Activated naive CD8-positive, alpha-beta T cell (primary cell): Measurements from ENCODE around the gene COL27A1.

Experiments used
- H3K27ac Mint-ChIP-seq: one replicate; pipeline ENCODE4 v1.8.0; 2021; ENCODE audit warnings: mixed read lengths
- H3K27me3 Mint-ChIP-seq: one replicate; pipeline ENCODE4 v1.8.0; 2021; ENCODE audit warnings: mixed read lengths
- H3K36me3 Mint-ChIP-seq: one replicate; pipeline ENCODE4 v1.8.0; 2021; ENCODE audit warnings: mixed read lengths
- H3K4me1 Mint-ChIP-seq: one replicate; pipeline ENCODE4 v1.8.0; 2021; ENCODE audit warnings: low read depth, mixed read lengths
- H3K4me3 Mint-ChIP-seq: one replicate; pipeline ENCODE4 v1.8.0; 2021; ENCODE audit warnings: mild to moderate bottlenecking, mixed read lengths
- H3K9me3 Mint-ChIP-seq: one replicate; pipeline ENCODE4 v1.8.0; 2021; ENCODE audit warnings: low read depth, mixed read lengths

The COL27A1 gene

DNA sequence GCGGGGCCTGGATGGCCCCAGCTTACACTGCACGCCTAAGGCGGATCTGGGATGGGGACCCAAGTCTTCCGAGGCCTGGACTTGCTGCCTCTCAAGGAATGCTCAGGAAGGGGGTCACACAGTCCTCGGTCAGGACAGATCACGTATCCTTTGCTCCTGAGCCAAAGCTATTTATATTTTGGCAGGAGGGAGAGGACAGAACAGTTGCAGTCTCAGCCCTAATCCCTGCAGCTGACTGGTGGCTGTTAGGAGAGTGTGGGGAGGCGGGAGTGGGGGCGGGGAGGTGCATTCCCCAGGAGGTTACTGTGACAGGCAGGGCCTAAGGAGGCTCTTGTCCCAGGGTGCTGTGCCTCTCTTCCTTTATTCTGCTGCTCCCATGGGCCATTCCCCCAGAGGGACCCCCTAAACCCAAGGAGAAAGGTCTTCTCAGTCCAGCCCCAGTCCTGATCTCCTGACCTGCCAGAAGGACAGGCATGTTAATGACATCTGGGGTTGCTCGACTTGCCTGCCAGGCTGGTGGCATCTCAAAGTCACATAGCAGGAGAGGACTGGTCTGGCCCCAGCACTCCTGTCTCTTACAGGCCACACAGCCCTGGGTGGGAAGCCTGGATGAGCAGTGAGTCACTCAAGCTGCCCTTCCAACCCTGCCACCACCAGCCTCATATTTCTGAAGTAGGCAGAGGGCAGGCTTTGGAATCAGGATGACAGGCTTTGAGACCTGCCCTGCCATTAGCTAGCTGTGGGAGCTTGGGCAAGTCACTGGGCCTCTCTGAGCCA is 51.9 kb downstream of the COL27A1 start:
- Mint-ChIP-seq H3K27me3 (no peaks in the 10 kb centered on the region), H3K4me1 (no peaks in the 10 kb centered on the region), H3K36me3 (no peaks in the 10 kb centered on the region), H3K27ac (no peak overlapping the region), H3K4me3 (no peak overlapping the region), H3K9me3 (no peaks in the 10 kb centered on the region)

DNA sequence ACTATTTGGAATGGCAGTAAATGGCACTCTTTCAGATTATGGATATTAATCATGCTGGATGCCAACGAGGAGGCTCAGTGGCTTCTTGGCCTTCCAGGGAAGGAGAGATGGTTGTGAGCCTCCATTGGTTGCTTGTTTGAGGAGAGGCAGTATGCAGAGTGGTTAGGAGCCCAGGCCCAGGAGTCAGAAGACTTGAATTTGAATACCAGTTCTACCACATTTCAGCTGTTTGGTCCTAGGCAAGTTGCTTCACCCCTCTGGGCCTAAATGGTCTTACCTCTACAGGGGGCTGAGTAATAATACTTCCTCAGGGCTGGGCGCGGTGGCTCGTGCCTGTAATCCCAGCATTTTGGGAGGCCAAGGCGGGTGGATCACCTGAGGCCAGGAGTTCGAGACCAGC is 52.5 kb downstream of the COL27A1 start:
- Mint-ChIP-seq H3K27ac (no peak overlapping the region), H3K4me3 (no peak overlapping the region), H3K9me3 (no peaks in the 10 kb centered on the region), H3K36me3 (no peaks in the 10 kb centered on the region), H3K4me1 (no peaks in the 10 kb centered on the region), H3K27me3 (no peaks in the 10 kb centered on the region)

DNA sequence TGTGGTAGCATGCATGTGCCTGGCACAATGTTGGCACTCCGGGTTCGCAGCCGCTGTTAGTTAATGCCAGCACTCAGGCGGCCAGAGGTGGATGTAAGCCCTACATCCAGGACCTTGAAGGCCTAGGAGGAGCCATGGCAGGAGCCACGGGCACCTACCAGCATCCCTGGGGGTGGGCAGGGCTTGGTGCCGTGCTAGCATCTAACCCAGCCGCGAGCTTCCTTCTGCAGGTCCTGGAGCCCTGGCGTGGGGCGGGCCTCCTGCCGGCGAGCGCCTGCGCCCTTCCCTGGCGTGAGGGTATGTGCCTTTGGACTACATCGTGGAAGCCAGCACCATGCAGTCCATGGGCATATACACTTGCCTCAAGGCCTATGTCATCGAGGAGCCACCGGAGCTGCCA is 53.8 kb downstream of the COL27A1 start:
- Mint-ChIP-seq H3K27ac (no peak overlapping the region), H3K4me1 (no peaks in the 10 kb centered on the region), H3K4me3 (no peak overlapping the region), H3K9me3 (no peaks in the 10 kb centered on the region), H3K27me3 (no peaks in the 10 kb centered on the region), H3K36me3 (no peaks in the 10 kb centered on the region)

DNA sequence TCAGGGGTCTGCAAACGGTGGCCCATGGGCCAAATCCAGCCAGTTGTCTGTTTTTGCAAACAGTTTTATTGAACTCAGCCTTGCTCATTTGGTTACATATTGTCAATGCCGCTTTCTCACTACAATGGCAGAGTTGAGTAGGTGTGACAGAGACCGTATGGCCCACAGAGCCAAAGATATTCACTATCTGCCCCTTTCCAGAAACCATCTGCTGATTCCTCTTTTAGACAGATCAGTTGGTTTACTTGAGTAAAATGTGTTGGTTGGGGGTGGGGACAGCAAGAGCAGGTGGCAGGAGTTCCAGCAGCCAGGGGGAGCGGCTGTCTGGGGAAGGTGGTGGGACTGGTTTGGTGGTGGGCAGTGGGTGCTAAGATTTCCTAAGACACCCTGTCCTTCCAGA is 54.8 kb downstream of the COL27A1 start:
- Mint-ChIP-seq H3K9me3 (no peaks in the 10 kb centered on the region), H3K27me3 (no peaks in the 10 kb centered on the region), H3K4me1 (no peaks in the 10 kb centered on the region), H3K36me3 (no peaks in the 10 kb centered on the region), H3K27ac (no peak overlapping the region), H3K4me3 (no peak overlapping the region)

DNA sequence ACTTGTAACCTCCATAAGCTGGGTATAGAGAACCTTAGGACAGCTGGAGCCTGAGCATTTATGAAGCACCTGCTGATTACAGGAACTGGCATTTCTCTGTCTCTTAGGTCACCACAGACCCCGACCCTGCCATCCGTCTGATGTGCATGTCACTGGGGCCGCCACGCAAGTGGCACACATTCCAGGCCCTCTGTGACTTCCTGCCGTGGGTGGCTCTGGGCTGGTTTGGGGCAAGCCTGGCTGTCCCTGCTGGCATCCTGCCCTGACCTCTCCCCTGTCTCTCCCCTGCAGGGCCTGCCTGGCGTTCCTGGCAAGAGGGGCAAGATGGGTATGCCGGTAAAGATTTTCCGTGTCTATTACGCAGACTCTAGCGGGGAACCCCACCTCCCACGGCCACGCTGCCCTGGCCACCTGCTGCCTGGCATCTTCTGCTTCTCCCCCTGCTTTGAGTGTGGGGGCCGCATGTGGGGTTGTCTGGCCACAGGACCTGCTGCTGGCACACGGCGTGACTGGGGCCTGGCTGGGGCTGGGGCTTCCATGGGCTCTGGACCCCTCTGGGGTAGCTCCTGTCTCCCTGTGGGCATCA is 55.4 kb downstream of the COL27A1 start:
- H3K4me1 Mint-ChIP-seq = no peaks in the 10 kb centered on the region
- H3K36me3 Mint-ChIP-seq = no peaks in the 10 kb centered on the region
- H3K27me3 Mint-ChIP-seq = no peaks in the 10 kb centered on the region
- H3K27ac Mint-ChIP-seq = no peak overlapping the region
- H3K4me3 Mint-ChIP-seq = no peak overlapping the region
- no peaks in the 10 kb centered on the region for H3K9me3 Mint-ChIP-seq

DNA sequence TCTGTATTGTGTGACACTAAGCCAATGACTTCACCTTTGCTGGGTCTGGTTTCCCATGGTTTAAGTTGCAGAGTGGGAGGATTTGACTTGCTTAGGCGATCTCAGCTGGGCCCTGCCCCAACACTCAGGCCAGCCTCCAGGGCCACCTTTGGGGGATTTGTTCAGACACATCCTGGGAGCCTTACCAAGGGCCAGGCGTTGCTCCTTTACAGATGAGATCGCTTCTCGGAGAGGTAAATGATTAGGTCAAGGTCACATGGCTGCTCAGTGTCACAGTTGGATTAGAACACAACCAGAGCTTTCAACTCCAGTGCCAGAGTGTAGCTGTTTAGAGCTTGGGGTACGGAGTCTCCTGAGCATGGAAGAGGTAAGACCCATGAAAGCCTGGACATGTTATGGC is 57.5 kb downstream of the COL27A1 start:
- Mint-ChIP-seq H3K9me3 (no peaks in the 10 kb centered on the region), H3K36me3 (no peaks in the 10 kb centered on the region)

DNA sequence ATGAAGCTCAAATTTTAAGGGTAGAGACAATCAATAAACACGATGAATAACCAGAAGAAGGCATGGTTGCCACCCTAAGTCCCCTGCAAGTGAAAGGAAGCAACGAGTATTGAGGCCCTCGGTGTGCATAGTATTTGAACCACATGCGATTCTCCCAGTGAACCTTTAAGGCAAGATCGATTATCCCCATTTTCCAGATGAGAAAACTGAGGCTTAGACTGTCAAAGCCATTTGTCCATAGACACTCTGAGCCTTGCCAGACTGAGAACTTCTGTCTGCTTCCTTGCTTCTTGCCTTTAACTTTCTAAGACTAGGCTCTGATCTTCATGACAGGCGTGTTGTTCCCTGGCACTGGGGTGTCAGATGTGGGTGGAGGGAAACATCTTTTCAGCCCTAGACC is 58.2 kb downstream of the COL27A1 start:
- Mint-ChIP-seq H3K27ac (no peak overlapping the region), H3K27me3 (peaks cover 2% of the 10 kb centered on the region), H3K4me1 (no peaks in the 10 kb centered on the region), H3K4me3 (no peak overlapping the region), H3K36me3 (no peaks in the 10 kb centered on the region), H3K9me3 (no peaks in the 10 kb centered on the region)

More for the DNA sequence above, 57.5 kb downstream of the COL27A1 start:
- H3K27me3 Mint-ChIP-seq = no peaks in the 10 kb centered on the region
- H3K4me1 Mint-ChIP-seq = no peaks in the 10 kb centered on the region
- no peak overlapping the region for H3K27ac Mint-ChIP-seq
- H3K4me3 Mint-ChIP-seq = no peak overlapping the region

DNA sequence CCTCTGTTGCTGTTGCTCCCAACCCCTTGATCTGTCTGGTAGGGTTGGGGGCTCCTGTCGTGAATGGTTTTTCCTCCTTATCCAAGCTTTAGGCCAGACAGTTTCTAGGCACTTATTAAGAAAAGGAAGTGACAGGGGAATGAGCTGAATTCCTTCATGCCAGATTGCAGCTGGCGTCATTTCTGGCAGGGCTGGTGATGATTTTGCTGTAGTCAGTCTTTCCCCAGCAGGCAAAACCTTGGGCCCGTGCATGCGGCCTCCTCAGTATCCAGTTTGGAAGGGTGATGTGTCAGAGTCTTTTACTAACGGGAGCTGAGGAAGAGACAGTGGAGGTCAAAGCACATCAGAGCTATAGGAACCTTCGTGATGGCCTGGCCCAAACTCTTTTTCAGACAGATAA is 58.8 kb downstream of the COL27A1 start:
- Mint-ChIP-seq H3K27ac (no peak overlapping the region), H3K36me3 (no peaks in the 10 kb centered on the region), H3K9me3 (no peaks in the 10 kb centered on the region), H3K27me3 (peaks cover 2% of the 10 kb centered on the region), H3K4me1 (no peaks in the 10 kb centered on the region), H3K4me3 (no peak overlapping the region)

DNA sequence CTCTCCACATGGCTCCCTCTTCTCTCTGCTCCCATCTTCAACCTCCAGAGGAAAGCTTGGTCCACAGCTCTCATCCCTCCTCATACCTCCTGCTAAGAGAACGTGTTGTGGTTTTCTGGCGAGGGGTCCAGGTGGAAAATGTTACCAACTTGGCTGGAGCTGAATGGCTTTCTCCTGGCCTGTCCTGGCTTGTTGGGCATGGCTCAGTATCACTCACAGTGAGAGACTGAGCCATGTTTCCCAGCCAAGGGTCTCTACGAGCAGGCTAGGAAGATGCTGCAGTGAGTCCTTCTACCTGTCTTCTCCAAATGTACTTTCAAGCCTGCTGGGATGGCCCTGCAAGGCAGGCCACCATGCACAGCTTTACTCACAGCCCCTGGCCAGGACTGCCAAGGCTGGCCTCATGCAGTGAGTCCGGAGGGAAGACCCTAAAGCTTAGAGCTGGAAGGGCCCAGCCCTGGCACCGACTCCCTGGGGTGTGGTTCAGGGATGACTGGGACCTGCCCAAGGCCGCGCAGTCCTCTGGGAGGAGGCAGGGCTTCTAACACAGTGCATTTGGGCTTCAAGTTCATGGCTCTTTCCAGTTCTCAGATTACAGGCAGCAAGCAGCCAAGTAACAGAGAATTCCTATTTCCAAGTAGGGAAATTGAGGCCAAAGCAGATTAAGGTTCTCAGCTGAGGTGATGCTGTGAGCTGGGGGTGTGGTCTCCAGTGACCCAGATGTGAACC is 59.5 kb downstream of the COL27A1 start:
- no peak overlapping the region for H3K4me3 Mint-ChIP-seq
- no peak overlapping the region for H3K27ac Mint-ChIP-seq
- no peaks in the 10 kb centered on the region for H3K4me1 Mint-ChIP-seq
- no peaks in the 10 kb centered on the region for H3K36me3 Mint-ChIP-seq
- H3K9me3 Mint-ChIP-seq = no peaks in the 10 kb centered on the region
- peaks cover 2% of the 10 kb centered on the region for H3K27me3 Mint-ChIP-seq

DNA sequence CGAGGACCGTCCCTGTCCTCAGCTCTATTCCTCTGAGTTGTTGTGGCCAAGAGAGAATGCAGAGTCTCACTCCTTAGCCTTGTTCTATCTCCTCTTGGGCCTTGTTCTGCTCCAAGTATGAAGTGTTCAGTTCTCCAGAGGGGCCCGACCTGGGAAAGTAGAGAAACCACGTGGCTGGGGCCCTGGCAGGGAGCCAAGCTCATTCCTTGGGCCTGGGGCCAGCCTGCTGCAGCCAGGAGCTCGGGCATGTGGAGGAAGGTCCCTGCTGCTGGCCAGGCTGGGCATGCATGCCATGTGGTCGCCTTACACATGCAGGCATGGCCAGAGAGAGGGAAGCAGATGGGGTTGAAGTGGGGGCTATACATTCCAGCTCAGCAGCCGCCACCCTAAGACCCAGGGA is 60.7 kb downstream of the COL27A1 start:
- H3K4me3 Mint-ChIP-seq = no peak overlapping the region
- no peak overlapping the region for H3K27ac Mint-ChIP-seq
- H3K36me3 Mint-ChIP-seq = no peaks in the 10 kb centered on the region
- H3K4me1 Mint-ChIP-seq = no peaks in the 10 kb centered on the region
- no peaks in the 10 kb centered on the region for H3K9me3 Mint-ChIP-seq
- peaks cover 2% of the 10 kb centered on the region for H3K27me3 Mint-ChIP-seq

DNA sequence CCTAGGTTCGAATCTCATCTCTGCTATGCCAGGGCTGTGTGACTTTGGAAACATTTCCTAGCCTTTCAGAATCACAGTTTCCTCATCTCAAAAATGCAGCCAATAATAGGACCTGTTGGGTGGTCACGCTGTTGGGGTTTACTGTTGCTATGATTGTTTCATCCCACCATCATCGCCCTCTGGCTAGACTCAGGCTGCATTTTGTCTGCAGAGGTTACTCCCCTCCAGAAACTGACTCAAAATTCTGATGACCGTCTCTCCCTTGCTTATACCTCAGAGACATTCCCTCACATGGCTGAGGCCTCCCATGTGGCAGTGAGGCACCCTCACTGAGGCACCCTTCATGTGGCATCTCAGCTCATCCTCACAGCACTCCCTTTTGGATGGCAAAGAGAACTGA is 61.6 kb downstream of the COL27A1 start:
- Mint-ChIP-seq H3K9me3 (no peaks in the 10 kb centered on the region), H3K4me3 (no peak overlapping the region), H3K27ac (no peak overlapping the region), H3K27me3 (peaks cover 2% of the 10 kb centered on the region), H3K36me3 (no peaks in the 10 kb centered on the region), H3K4me1 (no peaks in the 10 kb centered on the region)

DNA sequence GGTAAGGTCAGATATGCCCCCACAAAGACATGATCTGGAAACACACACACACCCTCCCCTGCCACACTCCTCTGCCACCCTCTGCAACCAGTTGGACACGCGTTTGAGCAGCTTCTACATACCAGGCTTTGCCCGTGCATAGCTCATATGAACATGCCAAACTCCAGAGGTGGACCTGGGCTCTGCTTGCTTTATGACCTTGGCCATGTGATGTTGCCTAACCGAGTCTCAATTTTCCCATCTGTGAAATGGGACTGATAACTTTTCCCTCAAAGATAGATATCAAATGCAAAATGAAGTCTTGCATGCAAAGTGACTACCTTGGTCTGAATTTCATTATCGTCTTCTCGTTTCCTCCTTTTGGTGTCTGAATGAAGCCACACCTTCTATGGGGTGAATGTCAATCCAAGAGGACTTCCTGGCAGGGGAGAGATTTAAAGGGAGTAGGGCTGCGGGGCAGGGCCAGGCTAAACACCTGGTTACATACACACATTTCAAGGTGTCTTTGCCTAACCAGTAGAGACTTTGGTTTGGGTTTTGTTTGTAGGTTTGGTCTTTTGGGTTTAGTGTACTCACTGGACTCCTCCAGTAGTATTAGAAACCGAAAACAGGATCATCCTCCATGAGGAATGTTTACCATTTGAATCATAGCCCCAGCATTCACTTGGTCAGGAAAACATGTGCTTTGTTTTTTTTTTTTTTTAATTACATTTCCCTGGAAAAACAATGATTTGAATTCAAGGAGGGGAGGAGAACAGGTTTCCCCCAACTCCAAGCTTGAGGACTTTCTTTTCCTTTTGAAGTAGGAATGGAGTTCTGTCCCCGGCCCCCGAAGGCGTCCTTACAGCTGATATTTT is 63.2 kb downstream of the COL27A1 start:
- no peaks in the 10 kb centered on the region for H3K9me3 Mint-ChIP-seq
- no peaks in the 10 kb centered on the region for H3K36me3 Mint-ChIP-seq
- H3K27me3 Mint-ChIP-seq = peaks cover 2% of the 10 kb centered on the region
- no peak overlapping the region for H3K27ac Mint-ChIP-seq
- H3K4me1 Mint-ChIP-seq = no peaks in the 10 kb centered on the region
- H3K4me3 Mint-ChIP-seq = no peak overlapping the region

DNA sequence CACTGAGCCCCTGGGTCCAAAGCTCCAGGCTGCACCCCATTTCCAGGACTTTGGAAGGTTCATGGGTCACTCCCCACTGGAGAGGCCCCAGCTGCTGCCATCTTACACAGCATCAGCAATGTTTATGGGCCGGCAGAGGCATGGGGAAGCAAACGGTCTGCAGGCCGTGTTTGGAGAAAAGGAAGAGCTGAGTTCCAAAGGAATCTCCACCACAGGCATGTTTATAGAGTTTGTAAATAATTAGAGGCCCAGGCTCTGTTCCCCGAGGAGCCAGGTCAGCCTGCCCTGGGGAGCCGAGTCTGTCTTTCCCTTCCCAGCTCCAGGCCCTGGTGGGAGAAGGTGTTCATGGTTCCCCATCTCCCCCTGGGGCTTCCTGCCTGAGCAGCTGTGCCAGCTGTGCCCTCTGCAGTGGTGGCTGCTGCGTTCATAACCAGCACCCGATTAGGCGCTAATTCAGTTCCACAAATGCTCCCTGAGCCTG is 64.8 kb downstream of the COL27A1 start:
- Mint-ChIP-seq H3K27ac (no peak overlapping the region), H3K9me3 (no peaks in the 10 kb centered on the region), H3K27me3 (peaks cover 2% of the 10 kb centered on the region), H3K4me3 (no peak overlapping the region), H3K4me1 (no peaks in the 10 kb centered on the region), H3K36me3 (no peaks in the 10 kb centered on the region)

DNA sequence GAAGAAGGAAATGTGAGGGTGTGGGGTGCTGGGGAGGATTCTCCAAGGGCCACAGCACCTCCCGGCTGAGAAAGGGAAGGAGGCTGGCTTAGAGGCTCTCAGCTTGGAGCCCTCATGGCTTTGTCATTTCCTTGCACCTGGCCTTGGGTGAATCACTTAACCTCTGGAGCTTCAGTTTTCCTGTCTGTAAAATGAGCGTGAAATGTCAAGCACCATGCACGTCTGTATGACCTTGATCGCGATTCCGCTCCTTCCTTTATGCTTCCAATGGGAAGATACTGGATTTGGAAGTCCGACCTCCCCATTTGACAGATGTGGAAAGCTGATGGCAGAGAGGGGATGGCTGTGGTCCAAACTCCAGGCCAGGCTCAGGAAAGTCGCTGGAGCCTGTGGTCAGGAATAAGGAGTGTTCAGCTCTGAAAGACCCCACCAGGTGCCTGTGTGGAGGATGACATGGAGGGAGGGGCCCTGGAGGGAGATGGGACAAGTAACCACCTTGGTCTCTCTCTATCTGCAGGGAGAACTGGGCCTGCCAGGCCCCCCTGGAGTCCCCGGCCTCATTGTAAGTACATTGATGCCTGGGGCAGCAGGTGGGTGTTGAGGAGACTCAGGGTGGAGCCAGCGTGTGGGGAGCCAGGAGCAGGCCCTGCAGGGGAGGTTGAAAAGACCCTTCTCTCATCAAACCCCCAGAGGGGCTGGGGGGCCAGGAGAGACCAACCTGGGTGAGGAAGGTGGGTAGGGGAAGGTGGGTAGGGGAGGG is 66.5 kb downstream of the COL27A1 start:
- Mint-ChIP-seq H3K36me3 (no peaks in the 10 kb centered on the region), H3K27me3 (peaks cover 2% of the 10 kb centered on the region), H3K27ac (no peak overlapping the region), H3K4me3 (no peak overlapping the region), H3K9me3 (no peaks in the 10 kb centered on the region), H3K4me1 (no peaks in the 10 kb centered on the region)
